ENCODE measurements around the gene UGT1A1. TPM values are rescaled to one million over a fixed set of nuclear protein-coding genes. Genes with fewer than 3 reads are reported as not detected.

UGT1A1 gene
- total RNA-seq, 4 donors from 2014 or later = 4.4 to 11.3 (median 6.9) TPM

GRCh38 chr2:233810385-233810784 is 50.3 kb downstream of the UGT1A1 start:
- Histone ChIP-seq H3K4me3 (no peak overlapping the region), H3K9me3 (no peaks in the 10 kb centered on the region), H3K27me3 (no peaks in the 10 kb centered on the region), H3K36me3 (no peaks in the 10 kb centered on the region), H3K27ac (no peak overlapping the region), H3K4me1 (no peaks in the 10 kb centered on the region)
- no peak for DNase-seq
- intact Hi-C loops (cut with DNase I; ENCODE audit: low total_unique reads) = no loop called here
- in situ Hi-C loops (cut with MboI; ENCODE audit: low pct_ligation_motif_present in 1 of 4, low pct_unique_long_range_greater_than_20kb in 1 of 4, low sequenced_read_pairs in 3 of 4) = no loop called here
- TF ChIP-seq POLR2A (IDR thresholded peaks at IDR 0.05) = no peak
- no peak for TF ChIP-seq POLR2AphosphoS5 (IDR thresholded peaks at IDR 0.05)
- no peak for TF ChIP-seq EP300 (IDR thresholded peaks at IDR 0.05; ENCODE audit: low read depth)
- no peak for TF ChIP-seq CTCF (IDR thresholded peaks at IDR 0.05)
- WGBS, 2 donors (ENCODE audit: low coverage in 1 of 2) = 72% methylated on average over 6 of the region's 6 CpGs; no CpG with 5 or more reads in 1 of the 2 donors

GRCh38 chr2:233811087-233811486 is 51.0 kb downstream of the UGT1A1 start:
- in situ Hi-C loops (cut with MboI; ENCODE audit: low pct_ligation_motif_present in 1 of 4, low pct_unique_long_range_greater_than_20kb in 1 of 4, low sequenced_read_pairs in 3 of 4) = no loop called here
- H3K27me3 ChIP-seq = no peaks in the 10 kb centered on the region
- no peak overlapping the region for H3K4me3 ChIP-seq
- no peaks in the 10 kb centered on the region for H3K36me3 ChIP-seq
- TF ChIP-seq POLR2AphosphoS5 (IDR thresholded peaks at IDR 0.05) (no peak), POLR2A (IDR thresholded peaks at IDR 0.05) (no peak), CTCF (IDR thresholded peaks at IDR 0.05) (no peak), EP300 (IDR thresholded peaks at IDR 0.05; ENCODE audit: low read depth) (no peak)
- H3K4me1 ChIP-seq = no peaks in the 10 kb centered on the region
- H3K27ac ChIP-seq = no peak overlapping the region
- 77% methylated on average over 4 of the region's 4 CpGs; no CpG with 5 or more reads in 1 of the 2 donors for WGBS, 2 donors (ENCODE audit: low coverage in 1 of 2)
- intact Hi-C loops (cut with DNase I; ENCODE audit: low total_unique reads) = no loop called here
- no peak for DNase-seq
- H3K9me3 ChIP-seq = no peaks in the 10 kb centered on the region

GRCh38 chr2:233811732-233812131 is 51.7 kb downstream of the UGT1A1 start:
- TF ChIP-seq CTCF (IDR thresholded peaks at IDR 0.05) = no peak
- TF ChIP-seq POLR2A (IDR thresholded peaks at IDR 0.05) = no peak
- no peak for TF ChIP-seq EP300 (IDR thresholded peaks at IDR 0.05; ENCODE audit: low read depth)
- Histone ChIP-seq H3K27me3 (no peaks in the 10 kb centered on the region), H3K4me1 (no peaks in the 10 kb centered on the region), H3K36me3 (no peaks in the 10 kb centered on the region), H3K4me3 (no peak overlapping the region), H3K9me3 (no peaks in the 10 kb centered on the region), H3K27ac (no peak overlapping the region)
- intact Hi-C loops (cut with DNase I; ENCODE audit: low total_unique reads) (no loop called here), in situ Hi-C loops (cut with MboI; ENCODE audit: low pct_ligation_motif_present in 1 of 4, low pct_unique_long_range_greater_than_20kb in 1 of 4, low sequenced_read_pairs in 3 of 4) (no loop called here)
- 91% methylated on average over 8 of the region's 8 CpGs; no CpG with 5 or more reads in 1 of the 2 donors for WGBS, 2 donors (ENCODE audit: low coverage in 1 of 2)
- DNase-seq = no peak

GRCh38 chr2:233813236-233814055 is 53.4 kb downstream of the UGT1A1 start:
- in situ Hi-C loops (cut with MboI; ENCODE audit: low pct_ligation_motif_present in 1 of 4, low pct_unique_long_range_greater_than_20kb in 1 of 4, low sequenced_read_pairs in 3 of 4) = no loop called here
- H3K9me3 ChIP-seq = no peaks in the 10 kb centered on the region
- WGBS, 2 donors (ENCODE audit: low coverage in 1 of 2) = 60 to 81% methylated on average over 1 to 3 of the region's 3 CpGs
- no peak for DNase-seq
- TF ChIP-seq POLR2A (IDR thresholded peaks at IDR 0.05) (no peak), EP300 (IDR thresholded peaks at IDR 0.05; ENCODE audit: low read depth) (no peak), POLR2AphosphoS5 (IDR thresholded peaks at IDR 0.05) (no peak), CTCF (IDR thresholded peaks at IDR 0.05) (no peak)
- intact Hi-C loops (cut with DNase I; ENCODE audit: low total_unique reads) = no loop called here
- no peak overlapping the region for H3K4me3 ChIP-seq
- H3K4me1 ChIP-seq = no peaks in the 10 kb centered on the region
- H3K27me3 ChIP-seq = no peaks in the 10 kb centered on the region
- H3K27ac ChIP-seq = no peak overlapping the region
- no peaks in the 10 kb centered on the region for H3K36me3 ChIP-seq

Measured in transverse colon (tissue), 4 donors.